WTC11 (cell line): ENCODE data around the gene CHN1. TPM values are rescaled to one million over a fixed set of nuclear protein-coding genes. Genes with fewer than 3 reads are reported as not detected.

Experiments
- ATAC-seq: fragments of 200-7000 bp; cut with Tn5 transposase; 2 replicates; pipeline ENCODE4 v1.10.0; 2021; ENCODE audit warnings: mild to moderate bottlenecking, moderate library complexity
- CTCF ChIA-PET: fragments of 300-600 bp; sonication (Branson Sonifier 250); formaldehyde crosslinking; loops from one replicate; lab custom pipeline; 2021; ENCODE audit warnings: antibody characterized with exemption; lab: Charles Lee
- POLR2A ChIA-PET: fragments of 350-600 bp; sonication (Branson Sonifier 250); formaldehyde crosslinking; loops from one replicate; lab custom pipeline; 2021; ENCODE audit warnings: antibody characterized with exemption; lab: Charles Lee
- DNase-seq: peaks from one replicate; pipeline ENCODE4 v3.0.0; 2021; ENCODE audit warnings: low spot score
- H3K27ac Mint-ChIP-seq: 2 replicates; pipeline ENCODE4 v1.8.0; 2021; ENCODE audit warnings: mixed read lengths
- H3K27me3 Mint-ChIP-seq: 2 replicates; pipeline ENCODE4 v1.8.0; 2021; ENCODE audit warnings: low read depth, mild to moderate bottlenecking, moderate library complexity, mixed read lengths
- H3K36me3 Mint-ChIP-seq: 2 replicates; pipeline ENCODE4 v1.8.0; 2021; ENCODE audit warnings: mixed read lengths
- H3K4me1 Mint-ChIP-seq: 2 replicates; pipeline ENCODE4 v1.8.0; 2022; ENCODE audit warnings: mixed read lengths
- H3K4me3 Mint-ChIP-seq: 2 replicates; pipeline ENCODE4 v1.8.0; 2021; ENCODE audit warnings: mild to moderate bottlenecking, moderate library complexity, mixed read lengths
- H3K9me3 Mint-ChIP-seq: 2 replicates; pipeline ENCODE4 v1.8.0; 2021; ENCODE audit warnings: mixed read lengths
- ATF6 ChIP-seq: sonication (generic); formaldehyde crosslinking; IDR thresholded peaks from 2 replicates; pipeline ENCODE4 v1.8.1; 2023; ENCODE audit warnings: mild to moderate bottlenecking, missing genetic modification reagents
- CBFB ChIP-seq: sonication (generic); formaldehyde crosslinking; IDR thresholded peaks from 2 replicates; pipeline ENCODE4 v1.8.1; 2022; ENCODE audit warnings: mild to moderate bottlenecking, low read depth, missing genetic modification reagents
- E2F4 ChIP-seq: sonication (generic); formaldehyde crosslinking; IDR thresholded peaks from 2 replicates; pipeline ENCODE4 v1.8.1; 2022; ENCODE audit warnings: low read depth, mild to moderate bottlenecking, moderate library complexity, missing genetic modification reagents, borderline replicate concordance
- ELF4 ChIP-seq: sonication (generic); formaldehyde crosslinking; IDR thresholded peaks from 2 replicates; pipeline ENCODE4 v1.8.1; 2022; ENCODE audit warnings: low read depth, mild to moderate bottlenecking, moderate library complexity, missing genetic modification reagents
- EMX1 ChIP-seq: fragments of 250-450 bp; sonication (Bioruptor Pico); IDR thresholded peaks from 2 replicates; pipeline ENCODE4 v1.8.0; 2021; ENCODE audit warnings: mild to moderate bottlenecking
- GTF2I ChIP-seq: fragments of 250-450 bp; sonication (Bioruptor Pico); conservative IDR thresholded peaks from 2 replicates; pipeline ENCODE4 v1.4.0; 2021; ENCODE audit warnings: mild to moderate bottlenecking
- JAZF1 ChIP-seq: fragments of 250-450 bp; sonication (Bioruptor Pico); IDR thresholded peaks from 2 replicates; pipeline ENCODE4 v1.9.0; 2021; ENCODE audit warnings: moderate library complexity, mild to moderate bottlenecking, inconsistent platforms
- JUN ChIP-seq: sonication (generic); formaldehyde crosslinking; IDR thresholded peaks from 2 replicates; pipeline ENCODE4 v1.8.0; 2023; ENCODE audit warnings: mild to moderate bottlenecking, missing genetic modification reagents
- SOX15 ChIP-seq: fragments of 250-450 bp; sonication (Bioruptor Pico); IDR thresholded peaks from 2 replicates; pipeline ENCODE4 v1.9.0; 2021; ENCODE audit warnings: mild to moderate bottlenecking
- TCF7 ChIP-seq: sonication (generic); formaldehyde crosslinking; IDR thresholded peaks from 2 replicates; pipeline ENCODE4 v1.8.0; 2022; ENCODE audit warnings: mild to moderate bottlenecking, low read depth, missing genetic modification reagents, moderate library complexity
- TEAD1 ChIP-seq: sonication (generic); formaldehyde crosslinking; IDR thresholded peaks from 2 replicates; pipeline ENCODE4 v1.8.0; 2022; ENCODE audit warnings: mild to moderate bottlenecking, missing genetic modification reagents
- ZNF416 ChIP-seq: fragments of 250-450 bp; sonication (Bioruptor Pico); IDR thresholded peaks from 2 replicates; pipeline ENCODE4 v1.9.0; 2021; ENCODE audit warnings: mild to moderate bottlenecking, inconsistent platforms
- ZNF423 ChIP-seq: fragments of 250-450 bp; sonication (Bioruptor Pico); IDR thresholded peaks from 2 replicates; pipeline ENCODE4 v2.1.2; 2022; ENCODE audit warnings: mild to moderate bottlenecking, moderate library complexity
- total RNA-seq: library from RNA; stranded (reverse); gene quantifications from 3 replicates; pipeline ENCODE4 v1.2.3, GENCODE V29; 2021
- TF ChIP-seq, protein P1 (sequence below): fragments of 250-450 bp; sonication (Bioruptor Pico); IDR thresholded peaks from 2 replicates; pipeline ENCODE4 v1.9.0; 2021; ENCODE audit warnings: moderate library complexity, mild to moderate bottlenecking, inconsistent platforms, borderline replicate concordance
- TF ChIP-seq, protein P2 (sequence below): sonication (generic); formaldehyde crosslinking; IDR thresholded peaks from 2 replicates; pipeline ENCODE4 v1.8.1; 2022; ENCODE audit warnings: missing genetic modification reagents, borderline replicate concordance
- TF ChIP-seq, protein P3 (sequence below): sonication (generic); formaldehyde crosslinking; IDR thresholded peaks from 2 replicates; pipeline ENCODE4 v1.8.1; 2023; ENCODE audit warnings: mild to moderate bottlenecking, missing genetic modification reagents, moderate library complexity
- TF ChIP-seq, protein P4 (sequence below): sonication (generic); formaldehyde crosslinking; conservative IDR thresholded peaks from 2 replicates; pipeline ENCODE4 v1.8.1; 2022; ENCODE audit warnings: mild to moderate bottlenecking, missing genetic modification reagents

CHN1 gene
- total RNA-seq, 1 experiment from 2014 or later = 30.0 TPM

- TF ChIP-seq E2F4 (CRISPR knock-in tag) (no peak), ZNF423 (CRISPR knock-in tag) (no peak)
- TF ChIP-seq, all 79 proteins: peak for 0
These were observed 86.2 kb downstream of the CHN1 start (continued) for GRCh38 chr2:174918886-174919526.

- CTCF ChIA-PET = interaction anchor here (1.0 kb wide), 1 partner anchor 10 kb away, joined by 4 read pairs; no protein-coding TSS in a partner anchor
These were observed 88.8 kb downstream of the CHN1 start for GRCh38 chr2:174916270-174916930.

DNA sequence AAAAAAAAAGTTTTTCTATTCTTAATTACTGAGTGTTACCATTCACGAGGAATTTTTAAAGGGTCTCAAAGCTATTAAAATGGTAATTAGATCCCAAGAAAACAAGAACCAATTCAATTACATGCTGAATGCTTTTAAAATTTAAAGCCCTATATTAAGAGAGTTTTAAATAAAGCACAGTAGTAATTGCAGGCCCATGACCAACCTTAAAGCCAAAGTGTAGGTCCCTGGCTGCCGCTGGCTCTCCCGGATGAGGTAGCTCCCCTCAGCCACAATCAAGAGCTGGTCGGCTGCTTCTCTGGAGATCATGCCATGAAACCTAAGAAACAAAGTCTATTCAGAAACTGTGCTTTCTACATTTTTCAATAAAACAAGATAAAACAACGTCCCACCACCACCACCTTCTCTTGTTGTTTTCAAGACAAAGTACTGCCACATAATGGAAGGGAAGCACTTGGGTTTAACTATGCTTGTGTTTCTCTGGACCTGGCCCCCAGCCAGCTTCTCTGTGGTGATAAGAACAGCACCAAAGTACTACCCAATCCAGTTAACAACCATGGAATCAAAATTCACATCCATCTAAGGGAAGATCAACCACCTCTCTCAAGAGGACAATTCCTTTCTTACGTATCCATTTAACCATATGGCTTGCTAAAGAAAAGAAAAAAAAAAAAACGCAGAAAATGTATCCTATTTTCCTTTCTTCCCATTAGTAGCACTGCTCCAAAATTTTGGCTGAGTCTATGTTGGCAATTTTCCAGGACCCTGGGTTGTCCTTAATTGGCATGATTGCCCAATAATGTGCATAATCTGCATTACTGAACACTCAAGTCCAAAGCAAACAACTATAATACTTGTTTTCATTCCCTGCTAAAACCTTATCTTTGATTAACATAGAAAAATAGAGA lies 90.1 kb downstream of the CHN1 start:
- ChIA-PET POLR2A (interaction anchor here (0.6 to 0.7 kb wide), 3 partner anchors 38 to 69 kb away, joined by 4 to 6 read pairs (median 4); no protein-coding TSS in a partner anchor), CTCF (interaction anchor here (0.6 to 1.0 kb wide), 3 partner anchors 26 to 1825 kb away, joined by 3 to 4 read pairs (median 3); no protein-coding TSS in a partner anchor)
- DNase-seq = no peak
- ATAC-seq = 0 out of 2 replicates have a peak, but pooled peaks have one; percentile 36
- TF ChIP-seq, protein P1, sequence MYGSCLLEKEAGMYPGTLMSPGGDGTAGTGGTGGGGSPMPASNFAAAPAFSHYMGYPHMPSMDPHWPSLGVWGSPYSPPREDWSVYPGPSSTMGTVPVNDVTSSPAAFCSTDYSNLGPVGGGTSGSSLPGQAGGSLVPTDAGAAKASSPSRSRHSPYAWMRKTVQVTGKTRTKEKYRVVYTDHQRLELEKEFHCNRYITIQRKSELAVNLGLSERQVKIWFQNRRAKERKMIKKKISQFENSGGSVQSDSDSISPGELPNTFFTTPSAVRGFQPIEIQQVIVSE (CRISPR knock-in tag) = no peak
- no peak for TF ChIP-seq ATF6
- no peak for TF ChIP-seq CBFB (CRISPR knock-in tag)
- no peak for TF ChIP-seq TCF7 (CRISPR knock-in tag)
- no peak for TF ChIP-seq JAZF1
- no peak for TF ChIP-seq ELF4 (CRISPR knock-in tag)
- no peak for TF ChIP-seq JUN (CRISPR knock-in tag)
- H3K27ac Mint-ChIP-seq = peak overlapping the region; percentile 78
- peaks cover 40% of the 10 kb centered on the region for H3K4me1 Mint-ChIP-seq
- H3K36me3 Mint-ChIP-seq = peaks cover under 1% of the 10 kb centered on the region; the same call in 1 of the 2 replicates
- no peak overlapping the region for H3K4me3 Mint-ChIP-seq
- H3K9me3 Mint-ChIP-seq = no peaks in the 10 kb centered on the region
- no peaks in the 10 kb centered on the region for H3K27me3 Mint-ChIP-seq

More at GRCh38 chr2:174916270-174916930, 88.8 kb downstream of the CHN1 start:
- Mint-ChIP-seq H3K4me3 (no peak overlapping the region), H3K36me3 (peaks cover 11% of the 10 kb centered on the region), H3K9me3 (0 out of 2 replicates have a peak, but pooled peaks cover 3% of the 10 kb centered on the region), H3K27me3 (no peaks in the 10 kb centered on the region), H3K27ac (peak overlapping the region; percentile 32), H3K4me1 (peaks cover 39% of the 10 kb centered on the region)
- TF ChIP-seq, protein P2, sequence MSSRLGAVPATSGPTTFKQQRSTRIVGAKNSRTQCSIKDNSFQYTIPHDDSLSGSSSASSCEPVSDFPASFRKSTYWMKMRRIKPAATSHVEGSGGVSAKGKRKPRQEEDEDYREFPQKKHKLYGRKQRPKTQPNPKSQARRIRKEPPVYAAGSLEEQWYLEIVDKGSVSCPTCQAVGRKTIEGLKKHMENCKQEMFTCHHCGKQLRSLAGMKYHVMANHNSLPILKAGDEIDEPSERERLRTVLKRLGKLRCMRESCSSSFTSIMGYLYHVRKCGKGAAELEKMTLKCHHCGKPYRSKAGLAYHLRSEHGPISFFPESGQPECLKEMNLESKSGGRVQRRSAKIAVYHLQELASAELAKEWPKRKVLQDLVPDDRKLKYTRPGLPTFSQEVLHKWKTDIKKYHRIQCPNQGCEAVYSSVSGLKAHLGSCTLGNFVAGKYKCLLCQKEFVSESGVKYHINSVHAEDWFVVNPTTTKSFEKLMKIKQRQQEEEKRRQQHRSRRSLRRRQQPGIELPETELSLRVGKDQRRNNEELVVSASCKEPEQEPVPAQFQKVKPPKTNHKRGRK = no peak
- no peak for TF ChIP-seq SOX15 (CRISPR knock-in tag)
- no peak for TF ChIP-seq TEAD1 (CRISPR knock-in tag)
- no peak for TF ChIP-seq ZNF416
- TF ChIP-seq, protein P3, sequence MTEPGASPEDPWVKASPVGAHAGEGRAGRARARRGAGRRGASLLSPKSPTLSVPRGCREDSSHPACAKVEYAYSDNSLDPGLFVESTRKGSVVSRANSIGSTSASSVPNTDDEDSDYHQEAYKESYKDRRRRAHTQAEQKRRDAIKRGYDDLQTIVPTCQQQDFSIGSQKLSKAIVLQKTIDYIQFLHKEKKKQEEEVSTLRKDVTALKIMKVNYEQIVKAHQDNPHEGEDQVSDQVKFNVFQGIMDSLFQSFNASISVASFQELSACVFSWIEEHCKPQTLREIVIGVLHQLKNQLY (CRISPR knock-in tag) = no peak
- no peak for TF ChIP-seq EMX1
- TF ChIP-seq GTF2I = no peak
- TF ChIP-seq JAZF1 = no peak
- TF ChIP-seq, protein P4, sequence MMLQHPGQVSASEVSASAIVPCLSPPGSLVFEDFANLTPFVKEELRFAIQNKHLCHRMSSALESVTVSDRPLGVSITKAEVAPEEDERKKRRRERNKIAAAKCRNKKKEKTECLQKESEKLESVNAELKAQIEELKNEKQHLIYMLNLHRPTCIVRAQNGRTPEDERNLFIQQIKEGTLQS = no peak
- POLR2A ChIA-PET = no interaction called here
- ATAC-seq (no peak), DNase-seq (no peak)
